H1 (cell line): Measurements from ENCODE around the gene GABRP. TPM values are rescaled to one million over a fixed set of nuclear protein-coding genes. Genes with fewer than 3 reads are reported as not detected.

ENCODE experiments used
- CTCF ChIA-PET: fragments of 300-600 bp; sonication (Branson Sonifier 250); formaldehyde crosslinking; loops from one replicate; lab custom pipeline; 2021; ENCODE audit not compliant: partially characterized antibody; lab: Charles Lee
- POLR2A ChIA-PET: fragments of 300-600 bp; sonication (Branson Sonifier 250); formaldehyde crosslinking; loops from one replicate; lab custom pipeline; 2021; ENCODE audit warnings: inconsistent platforms; ENCODE audit not compliant: partially characterized antibody; lab: Charles Lee
- DNase-seq, 2 experiments: peaks; one replicate each; pipeline versions ENCODE4 v3.0.0 to v3.0.0-alpha.2; 2010 to 2022; ENCODE audit warnings: low spot score in 2 of 2, low read depth in 1 of 2, mixed read lengths in 1 of 2
- FAIRE-seq: peaks from 2 replicates; lab custom pipeline; 2011; peaks lifted over from hg19 to GRCh38; lab: Jason Lieb, UNC
- H2AFZ ChIP-seq: 2 replicates; pipeline ENCODE4 v1.8.1; 2012; ENCODE audit warnings: low read length, inconsistent platforms
- H2AK5ac ChIP-seq: 2 replicates; pipeline ENCODE4 v1.6.1; 2013; ENCODE audit warnings: low read depth, low read length
- H2BK120ac ChIP-seq: replicated peaks from 2 replicates; pipeline ENCODE3; 2013; ENCODE audit warnings: low read depth, low read length, inconsistent platforms
- H2BK12ac ChIP-seq: 2 replicates; pipeline ENCODE4 v1.6.1; 2013; ENCODE audit warnings: low read depth, low read length
- H2BK15ac ChIP-seq: 2 replicates; pipeline ENCODE4 v1.6.1; 2013; ENCODE audit warnings: low read length
- H2BK20ac ChIP-seq: 2 replicates; pipeline ENCODE4 v1.6.1; 2013; ENCODE audit warnings: low read length
- H2BK5ac ChIP-seq: 2 replicates; pipeline ENCODE4 v1.6.1; 2013; ENCODE audit warnings: low read depth, low read length
- H3K14ac ChIP-seq: 2 replicates; pipeline ENCODE4 v1.6.1; 2013; ENCODE audit warnings: inconsistent platforms; ENCODE audit not compliant: insufficient read length
- H3K18ac ChIP-seq: 2 replicates; pipeline ENCODE4 v1.6.1; 2013; ENCODE audit warnings: low read length; ENCODE audit errors: extremely low read depth
- H3K23ac ChIP-seq: 2 replicates; pipeline ENCODE4 v1.6.1; 2013; ENCODE audit warnings: inconsistent platforms; ENCODE audit not compliant: insufficient read length
- H3K23me2 ChIP-seq: 2 replicates; pipeline ENCODE4 v1.6.1; 2013; ENCODE audit warnings: low read depth, low read length
- H3K27ac ChIP-seq: 2 replicates; pipeline ENCODE4 v1.6.1; 2011; ENCODE audit warnings: low read depth, low read length, inconsistent platforms
- H3K27me3 ChIP-seq, 4 experiments: replicated peaks in 1 of 4; 1 replicate in 1 of 4; 2 replicates in 3 of 4; pipeline versions ENCODE4 v1.6.1 to v1.8.1; 2011 to 2013; ENCODE audit warnings: low read length in 3 of 4, mild to moderate bottlenecking in 3 of 4, inconsistent platforms in 2 of 4, mixed read lengths in 2 of 4, moderate library complexity in 1 of 4; ENCODE audit not compliant: control insufficient read depth in 3 of 4, insufficient read depth in 3 of 4; ENCODE audit errors: extremely low read depth in 1 of 4
- H3K36me3 ChIP-seq, 4 experiments: 2 replicates each; pipeline versions ENCODE4 v1.6.1 to v1.8.1; 2011 to 2013; ENCODE audit warnings: mild to moderate bottlenecking in 4 of 4, low read length in 3 of 4, moderate library complexity in 2 of 4, control low read depth in 1 of 4, inconsistent platforms in 1 of 4; ENCODE audit not compliant: insufficient read depth in 4 of 4, control insufficient read depth in 2 of 4
- H3K4ac ChIP-seq: replicated peaks from 2 replicates; pipeline ENCODE3; 2013; ENCODE audit warnings: low read length, low read depth, mixed read lengths, inconsistent platforms; ENCODE audit not compliant: insufficient read length
- H3K4me1 ChIP-seq, 4 experiments: replicated peaks in 1 of 4; 1 replicate in 1 of 4; 2 replicates in 3 of 4; pipeline versions ENCODE4 v1.6.1 to v1.8.1; 2011 to 2013; ENCODE audit warnings: low read length in 3 of 4, inconsistent platforms in 2 of 4, mixed read lengths in 1 of 4; ENCODE audit not compliant: insufficient read depth in 4 of 4, control insufficient read depth in 3 of 4
- H3K4me2 ChIP-seq, 2 experiments: 2 replicates each; pipeline versions ENCODE4 v1.6.1 to v1.8.1; 2011 to 2013; ENCODE audit warnings: low read depth in 2 of 2, low read length in 2 of 2, control low read depth in 1 of 2, inconsistent platforms in 1 of 2, mild to moderate bottlenecking in 1 of 2; ENCODE audit not compliant: insufficient read depth in 1 of 2
- H3K4me3 ChIP-seq, 4 experiments: fragments of 200-600, 300-600 bp in 1 of 4; sonication (generic), shearing (Covaris generic), sonication (Bioruptor Twin) in 1 of 4; 2 replicates each; pipeline versions ENCODE4 v1.5.1 to v1.8.1; 2011 to 2016; ENCODE audit warnings: low read length in 4 of 4, low read depth in 3 of 4, control low read depth in 2 of 4, inconsistent platforms in 2 of 4, mild to moderate bottlenecking in 2 of 4, mixed read lengths in 1 of 4, moderate library complexity in 1 of 4; ENCODE audit not compliant: insufficient read depth in 2 of 4; ENCODE audit errors: extremely low read depth in 1 of 4
- H3K56ac ChIP-seq: replicated peaks from 2 replicates; pipeline ENCODE3; 2013; ENCODE audit warnings: low read depth, mild to moderate bottlenecking, mixed read lengths, low read length, inconsistent platforms; ENCODE audit not compliant: insufficient read length
- H3K79me1 ChIP-seq: 2 replicates; pipeline ENCODE4 v1.6.1; 2013; ENCODE audit warnings: low read depth, low read length, control low read depth
- H3K79me2 ChIP-seq, 2 experiments: 2 replicates each; pipeline versions ENCODE4 v1.6.1 to v1.8.1; 2012 to 2013; ENCODE audit warnings: low read length in 2 of 2, mild to moderate bottlenecking in 2 of 2, inconsistent platforms in 1 of 2; ENCODE audit not compliant: insufficient read depth in 2 of 2, control insufficient read depth in 1 of 2
- H3K9ac ChIP-seq, 4 experiments: replicated peaks in 1 of 4; 1 replicate in 1 of 4; 2 replicates in 3 of 4; pipeline versions ENCODE4 v1.6.1 to v1.8.1; 2011 to 2013; ENCODE audit warnings: low read depth in 3 of 4, low read length in 3 of 4, control low read depth in 2 of 4, mild to moderate bottlenecking in 2 of 4, moderate library complexity in 2 of 4, inconsistent platforms in 1 of 4; ENCODE audit errors: extremely low read depth in 1 of 4
- H3K9me3 ChIP-seq, 2 experiments: 2 replicates each; pipeline versions ENCODE4 v1.6.1 to v1.8.1; 2012 to 2013; ENCODE audit warnings: mild to moderate bottlenecking in 2 of 2, moderate library complexity in 2 of 2, control low read depth in 1 of 2, inconsistent platforms in 1 of 2, low read depth in 1 of 2, low read length in 1 of 2, mixed read lengths in 1 of 2; ENCODE audit not compliant: insufficient read depth in 2 of 2
- H4K20me1 ChIP-seq, 2 experiments: replicated peaks in 1 of 2; 2 replicates each; pipeline versions ENCODE3 to v1.8.1; 2011 to 2013; ENCODE audit warnings: inconsistent platforms in 2 of 2, low read length in 2 of 2, mild to moderate bottlenecking in 1 of 2; ENCODE audit not compliant: insufficient read depth in 2 of 2, control insufficient read depth in 1 of 2
- H4K5ac ChIP-seq: 2 replicates; pipeline ENCODE4 v1.6.1; 2013; ENCODE audit warnings: low read length, low read depth, mixed read lengths, inconsistent platforms; ENCODE audit not compliant: insufficient read length
- H4K8ac ChIP-seq: 2 replicates; pipeline ENCODE4 v1.8.0; 2013; ENCODE audit warnings: mild to moderate bottlenecking, moderate library complexity, low read length, inconsistent platforms; ENCODE audit not compliant: insufficient read depth; ENCODE audit errors: extremely low read depth
- H4K91ac ChIP-seq: replicated peaks from 2 replicates; pipeline ENCODE3; 2013; ENCODE audit warnings: low read length, mixed read lengths, inconsistent platforms; ENCODE audit not compliant: insufficient read length
- BACH1 ChIP-seq: IDR thresholded peaks from 2 replicates; pipeline ENCODE4 v1.6.1; 2012; ENCODE audit warnings: low read length, improper control_type of control experiment
- CBX5 ChIP-seq: fragments of 300-800, 300-1000 bp; sonication (generic); IDR thresholded peaks from 2 replicates; pipeline ENCODE4 v1.7.1; 2016; ENCODE audit warnings: antibody characterized with exemption, low read length, low read depth
- CHD1 ChIP-seq: IDR thresholded peaks from 2 replicates; pipeline ENCODE4 v1.6.1; 2012; ENCODE audit warnings: low read depth, low read length, improper control_type of control experiment
- CHD2 ChIP-seq: IDR thresholded peaks from 2 replicates; pipeline ENCODE4 v1.6.1; 2012; ENCODE audit warnings: low read length, improper control_type of control experiment
- CTBP2 ChIP-seq: IDR thresholded peaks from 2 replicates; pipeline ENCODE4 v1.7.0; 2011; ENCODE audit warnings: borderline replicate concordance, mild to moderate bottlenecking, moderate library complexity, mixed read lengths, low read length; ENCODE audit not compliant: insufficient read depth, insufficient read length
- EP300 ChIP-seq, 2 experiments: IDR thresholded peaks; 1 replicate in 1 of 2; 2 replicates in 1 of 2; pipeline ENCODE4 v1.6.1; 2011 to 2012; ENCODE audit warnings: low read depth in 2 of 2, low read length in 2 of 2, mild to moderate bottlenecking in 2 of 2, borderline replicate concordance in 1 of 2, inconsistent platforms in 1 of 2, moderate library complexity in 1 of 2
- JUND ChIP-seq: IDR thresholded peaks from 2 replicates; pipeline ENCODE4 v1.6.1; 2011; ENCODE audit warnings: mild to moderate bottlenecking, improper control_type of control experiment, low read length
- PHF8 ChIP-seq: fragments of 200-600 bp; sonication (generic); conservative IDR thresholded peaks from 2 replicates; pipeline ENCODE4 v1.7.1; 2012; ENCODE audit warnings: low read depth, mild to moderate bottlenecking, inconsistent platforms, low read length, moderate library complexity
- RBBP5 ChIP-seq: IDR thresholded peaks from 2 replicates; pipeline ENCODE4 v1.7.1; 2012; ENCODE audit warnings: low read depth, mild to moderate bottlenecking, inconsistent platforms, low read length, moderate library complexity, borderline replicate concordance
- RXRA ChIP-seq: IDR thresholded peaks from 2 replicates; pipeline ENCODE4 v1.6.1; 2011; ENCODE audit warnings: low read depth, mild to moderate bottlenecking, low read length, moderate library complexity; ENCODE audit not compliant: insufficient read depth
- TAF1 ChIP-seq: IDR thresholded peaks from 2 replicates; pipeline ENCODE4 v1.6.1; 2011; ENCODE audit warnings: mild to moderate bottlenecking, low read depth, low read length
- WGBS, 2 experiments: shearing (Covaris generic) in 1 of 2; methylation state at CpG; one replicate each; pipeline versions ENCODE4 v1.1.6 to v1.1.7; 2013 to 2015; ENCODE audit warnings: low lambda C conversion rate in 2 of 2, mixed read lengths in 2 of 2, inconsistent platforms in 1 of 2, low coverage in 1 of 2, missing lambda C conversion rate in 1 of 2; ENCODE audit not compliant: insufficient replicate concordance in 2 of 2, insufficient coverage in 1 of 2, insufficient read length in 1 of 2; ENCODE audit errors: extremely low coverage in 1 of 2, missing lambda C conversion rate in 1 of 2; 5-methylcytosine and 5-hydroxymethylcytosine counted together
- polyA plus RNA-seq, 7 experiments: library from polyadenylated mRNA; depleted of rRNA in 3 of 7; stranded (reverse) in 5 of 7; unstranded in 2 of 7; fragments of >200 nt in 5 of 7; fragments of 200-250 nt in 2 of 7; gene quantifications; 1 replicate in 5 of 7; 2 replicates in 1 of 7; 4 replicates in 1 of 7; pipeline versions ENCODE4 v1.2.1 to v1.2.3, GENCODE V29; 2011 to 2013; ENCODE audit warnings: missing spikeins in 2 of 7, mixed read lengths in 2 of 7
- total RNA-seq: library from RNA; stranded (reverse); fragmentation: NEBNext Ultra II Directional; extraction: Animal tissue kit (Norgen Biotek cat#: 25700); gene quantifications from 2 replicates; pipeline ENCODE4 v1.2.1, GENCODE V29; 2021
- TF ChIP-seq, protein P1 (sequence below): IDR thresholded peaks from 2 replicates; pipeline ENCODE4 v1.6.1; 2011; ENCODE audit warnings: low read depth, mild to moderate bottlenecking, low read length; ENCODE audit not compliant: insufficient read depth

The GABRP gene
- total and polyA plus RNA-seq, 2 of the 8 experiments (the other 6 are each of a cell fraction or from before 2014, with no cell fraction given), result 3.7 to 4.0 TPM

- H3K4me2 ChIP-seq, result no peak overlapping the region
- TF ChIP-seq BACH1 (no peak), EP300 (IDR thresholded peaks at IDR 0.05; ENCODE audit: borderline replicate concordance in 1 of 2, low read depth in 2 of 2, low read length in 2 of 2) (no peak), CHD2 (no peak), PHF8 (no peak), RBBP5 (no peak), RXRA (no peak), CHD1 (no peak), CBX5 (no peak), TAF1 (no peak), JUND (no peak), CTBP2 (no peak)
- TF ChIP-seq, protein P1, sequence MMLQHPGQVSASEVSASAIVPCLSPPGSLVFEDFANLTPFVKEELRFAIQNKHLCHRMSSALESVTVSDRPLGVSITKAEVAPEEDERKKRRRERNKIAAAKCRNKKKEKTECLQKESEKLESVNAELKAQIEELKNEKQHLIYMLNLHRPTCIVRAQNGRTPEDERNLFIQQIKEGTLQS, result no peak
- TF ChIP-seq, all 59 proteins: peak for 0
- no peak overlapping the region for H3K4me3 ChIP-seq
- DNase-seq, result no peak
- H4K91ac ChIP-seq, result no peak overlapping the region
- no peaks in the 10 kb centered on the region for H3K36me3 ChIP-seq
- ChIA-PET CTCF (no interaction called here), POLR2A (no interaction called here)
- H3K14ac ChIP-seq, result no peak overlapping the region
- H3K18ac ChIP-seq, result no peak overlapping the region
- H3K4ac ChIP-seq, result no peak overlapping the region
- no peaks in the 10 kb centered on the region for H3K79me1 ChIP-seq
- H2BK20ac ChIP-seq, result no peak overlapping the region
- no peak overlapping the region for H2AK5ac ChIP-seq
- no peak overlapping the region for H3K9ac ChIP-seq
- H2BK120ac ChIP-seq, result no peak overlapping the region
- H3K23ac ChIP-seq, result no peak overlapping the region
- no peaks in the 10 kb centered on the region for H3K79me2 ChIP-seq
- H3K27me3 ChIP-seq, result no peaks in the 10 kb centered on the region
- FAIRE-seq, result no peak
- H2BK12ac ChIP-seq, result no peak overlapping the region
- no peak overlapping the region for H3K27ac ChIP-seq
- H2BK5ac ChIP-seq, result no peak overlapping the region
- H4K8ac ChIP-seq, result no peak overlapping the region
- H2BK15ac ChIP-seq, result no peak overlapping the region
- no peak overlapping the region for H4K5ac ChIP-seq
- H2AFZ ChIP-seq, result no peak overlapping the region
- H3K4me1 ChIP-seq, result no peaks in the 10 kb centered on the region
- no peaks in the 10 kb centered on the region; the same call in 1 of the 2 replicates for H3K23me2 ChIP-seq
- no peak overlapping the region for H3K56ac ChIP-seq
- no peaks in the 10 kb centered on the region for H3K9me3 ChIP-seq
- 92% methylated on average over 5 of the region's 5 CpGs; no CpG with 5 or more reads in 1 of the 2 experiments for WGBS, 2 experiments
- H4K20me1 ChIP-seq, result no peaks in the 10 kb centered on the region
These were observed 64.5 kb downstream of the GABRP start for GRCh38 chr5:170848033-170848432.
